ENCODE measurements around the gene ZNF302.
A peak's percentile ranks its signal among the peaks of the same experiment; 100 is the strongest.
"Not testable (repeated sequence)": the region's sequence is repeated elsewhere in the genome, so short reads cannot be mapped to it uniquely, and the experiment has no call there.

ZNF302 gene

DNA sequence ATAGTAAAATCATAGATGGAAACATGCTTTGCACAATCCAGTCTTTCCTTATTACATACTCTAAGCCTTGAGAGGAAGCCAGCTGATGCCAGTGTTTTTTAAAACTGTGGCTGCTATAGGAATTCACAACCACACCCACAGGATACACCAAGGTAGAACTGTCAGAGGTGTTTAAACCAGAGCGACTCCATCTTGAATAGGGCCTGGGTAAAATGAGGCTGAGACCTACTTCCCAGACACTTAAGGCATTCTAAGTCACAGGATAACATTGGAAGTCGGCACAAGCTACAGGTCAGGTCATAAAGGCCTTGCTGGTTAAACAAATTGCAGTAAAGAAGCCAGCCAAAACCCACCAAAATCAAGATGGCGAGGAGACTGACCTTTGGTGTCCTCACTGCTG, 2.2 kb upstream of the ZNF302 start:
- no peak for DNase-seq

DNA sequence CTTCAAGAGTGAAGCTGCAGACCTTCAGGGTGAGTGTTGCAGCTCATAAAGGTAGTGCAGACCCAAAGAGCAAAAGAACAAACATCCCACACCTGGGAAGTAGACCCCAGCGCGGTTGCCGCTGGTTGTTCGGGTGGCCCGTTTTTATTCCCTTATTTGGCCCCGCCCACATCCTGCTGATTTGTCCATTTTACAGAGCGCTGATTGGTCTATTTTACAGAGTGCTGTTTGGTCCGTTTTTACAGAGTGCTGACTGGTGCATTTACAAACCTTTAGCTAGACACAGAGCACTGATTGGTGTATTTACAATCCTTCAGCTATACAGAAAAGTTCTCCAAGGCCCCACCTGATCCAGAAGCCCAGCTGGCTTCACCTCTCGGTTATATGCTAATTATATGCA, 1.6 kb upstream of the ZNF302 start:
- no peak for DNase-seq

DNA sequence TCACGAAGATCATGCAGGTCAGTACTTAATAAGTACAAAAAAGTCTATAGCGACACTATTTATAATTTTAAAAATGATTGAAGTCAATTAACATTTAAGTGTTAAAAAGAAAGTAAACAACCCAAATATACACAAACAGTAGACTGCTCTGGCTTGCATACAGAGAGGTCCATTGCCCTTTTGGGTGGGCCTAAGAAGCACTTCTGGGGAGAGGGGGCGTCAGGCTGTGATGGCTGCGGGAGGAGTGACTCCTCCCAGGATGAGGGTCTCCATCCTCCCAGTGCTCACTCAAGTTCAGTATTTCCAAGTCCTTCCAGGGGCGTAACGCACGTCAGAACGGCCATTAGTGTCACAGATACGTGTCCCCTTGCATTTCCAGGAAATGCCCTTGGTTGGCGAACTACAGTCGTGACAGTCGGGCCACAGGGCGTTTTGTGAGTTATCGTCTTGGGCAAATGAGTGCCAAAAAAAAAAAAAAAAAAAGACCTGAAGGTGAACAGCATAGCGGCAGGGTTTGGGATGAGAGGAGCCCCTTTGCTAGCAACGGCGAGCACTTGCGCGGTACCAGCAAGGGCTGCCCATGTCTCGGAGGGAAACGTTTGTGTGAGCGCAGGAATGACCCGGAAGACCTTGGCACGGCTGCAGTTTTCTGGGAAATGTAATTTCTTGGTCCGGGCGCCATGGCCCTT, 637 bp upstream of the ZNF302 start, which contains the start of gene SCGB2B2:
Gene SCGB2B2, minus strand, starts transcription at position 463 of the 689 bp plus-strand sequence. CDS start 82,596 bp downstream, outside the sequence.
- DNase-seq = peak; percentile 86

DNA sequence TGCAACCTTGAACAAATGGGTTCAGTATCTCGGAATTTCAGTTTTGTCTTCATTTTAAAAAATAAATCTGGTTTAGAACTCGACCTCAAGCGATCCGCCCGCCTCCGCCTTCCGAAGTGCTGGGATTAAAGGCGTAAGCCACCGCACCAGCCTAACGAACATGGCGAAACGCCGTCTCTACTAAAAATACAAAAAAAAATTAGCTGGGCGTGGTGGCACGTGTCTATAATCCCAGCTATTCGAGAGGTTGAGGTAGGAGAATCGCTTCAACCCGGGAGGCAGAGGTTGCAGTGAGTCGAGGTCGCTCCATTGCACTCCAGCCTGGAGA, 571 bp downstream of the ZNF302 start:
- no peak for DNase-seq

DNA sequence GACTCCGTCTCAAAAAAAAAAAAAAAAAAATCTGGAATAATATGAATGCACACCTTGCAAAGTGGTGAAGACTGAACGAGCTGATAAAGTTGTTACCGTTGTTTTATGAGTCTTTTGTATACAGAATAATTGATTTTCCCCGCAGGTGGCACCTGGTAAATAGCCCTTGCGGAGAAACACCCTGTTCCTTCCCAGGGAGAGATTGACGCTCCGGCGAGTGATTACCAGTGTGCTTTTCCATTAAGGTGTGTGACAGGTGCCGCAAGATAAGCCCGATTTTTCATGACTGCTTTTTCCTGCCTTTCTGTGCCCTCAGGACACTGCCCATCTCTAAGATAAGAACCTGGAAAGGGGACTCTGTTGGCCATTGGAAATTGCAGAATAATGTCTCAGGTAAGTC, 943 bp downstream of the ZNF302 start:
- DNase-seq = no peak

DNA sequence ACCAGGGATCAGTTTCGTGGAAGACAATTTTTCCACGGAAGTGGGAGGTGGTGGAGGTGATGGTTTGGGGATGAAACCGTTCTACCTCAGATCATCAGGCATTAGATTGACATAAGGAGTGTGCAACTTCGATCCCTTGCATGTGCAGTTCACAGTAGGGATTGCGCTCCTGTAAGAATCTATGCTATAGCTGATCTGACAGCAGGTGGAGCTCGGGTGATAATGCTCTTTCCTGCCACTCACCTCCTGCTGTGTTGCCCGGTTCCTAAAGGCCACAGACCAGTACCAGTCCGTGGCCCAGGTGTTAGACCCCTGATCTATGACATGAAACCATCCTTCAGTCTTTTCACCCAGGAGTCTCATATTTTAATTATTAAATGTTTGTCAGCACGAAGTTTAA, 4.0 kb downstream of the ZNF302 start:
- DNase-seq = no peak

DNA sequence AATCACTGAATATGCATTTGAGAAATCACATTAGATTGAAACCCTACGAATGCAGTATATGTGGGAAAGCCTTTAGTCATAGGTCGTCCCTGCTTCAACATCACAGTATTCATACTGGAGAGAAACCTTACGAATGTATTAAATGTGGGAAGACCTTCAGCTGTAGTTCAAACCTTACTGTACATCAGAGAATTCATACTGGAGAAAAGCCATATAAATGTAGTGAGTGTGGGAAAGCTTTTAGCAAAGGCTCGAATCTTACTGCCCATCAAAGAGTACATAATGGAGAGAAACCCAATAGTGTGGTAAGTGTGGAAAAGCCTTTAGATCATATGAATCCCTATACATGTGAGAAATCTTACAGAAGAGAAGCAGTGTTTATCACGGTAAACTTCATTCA, 7.8 kb downstream of the ZNF302 start:
- not testable (repeated sequence) for DNase-seq

DNA sequence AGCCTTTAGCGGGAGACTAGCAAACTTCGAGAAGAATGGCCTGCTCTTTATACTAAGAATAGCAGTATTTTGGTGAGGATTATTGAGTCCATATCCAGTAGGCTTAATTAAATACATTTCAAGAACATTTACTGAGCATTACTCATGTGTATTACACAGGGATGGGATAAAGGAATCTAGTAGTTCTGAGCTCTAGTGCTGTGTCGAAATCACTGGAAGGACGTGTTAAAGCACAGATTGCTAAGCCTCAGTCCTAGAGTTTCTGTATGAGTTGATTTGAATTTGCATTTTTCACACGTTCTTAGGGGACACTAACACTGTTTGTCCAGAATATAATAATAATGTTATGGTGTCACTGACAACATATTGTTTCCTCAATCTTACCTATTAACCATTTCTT, 9.0 kb downstream of the ZNF302 start:
- DNase-seq = no peak

DNA sequence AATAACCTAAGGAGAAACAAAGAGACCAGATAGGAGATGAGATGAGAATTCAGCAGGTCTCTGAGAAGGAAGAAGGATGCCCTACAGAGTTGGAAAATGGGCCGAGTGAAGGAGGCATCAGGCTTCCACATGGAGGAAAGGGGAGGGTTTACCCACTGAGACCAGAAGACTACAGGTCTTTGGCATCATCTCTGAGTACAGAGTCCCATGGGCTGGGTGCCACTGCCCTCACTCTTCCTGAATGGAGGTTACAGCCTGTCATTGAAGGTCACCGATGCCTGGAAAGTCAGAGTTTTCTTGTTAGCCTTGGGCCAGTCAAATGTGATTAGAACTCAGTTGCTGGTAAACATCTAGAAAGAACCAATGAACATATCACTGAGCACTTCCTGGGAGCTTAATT, 9.9 kb downstream of the ZNF302 start:
- DNase-seq = no peak

DNA sequence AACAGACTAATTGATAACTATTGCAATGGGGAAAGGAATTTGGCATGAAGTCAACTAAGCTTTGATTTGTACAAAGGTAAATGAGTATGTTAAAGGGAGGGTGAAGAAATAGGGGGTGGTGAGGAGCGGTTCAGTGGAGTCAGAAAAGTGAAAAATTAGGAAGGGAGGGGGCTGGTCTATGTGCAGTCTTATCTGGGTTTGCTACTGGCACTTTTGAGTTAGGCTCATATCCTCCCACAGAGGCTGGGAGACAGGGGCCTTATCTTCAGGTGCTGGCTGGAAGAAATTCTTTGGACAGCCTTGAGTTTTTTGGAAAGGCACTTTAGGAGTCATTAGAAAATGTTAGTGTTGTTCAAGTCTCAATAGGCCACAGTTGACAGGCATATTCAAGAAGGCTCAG, 11.1 kb downstream of the ZNF302 start:
- DNase-seq = no peak

DNA sequence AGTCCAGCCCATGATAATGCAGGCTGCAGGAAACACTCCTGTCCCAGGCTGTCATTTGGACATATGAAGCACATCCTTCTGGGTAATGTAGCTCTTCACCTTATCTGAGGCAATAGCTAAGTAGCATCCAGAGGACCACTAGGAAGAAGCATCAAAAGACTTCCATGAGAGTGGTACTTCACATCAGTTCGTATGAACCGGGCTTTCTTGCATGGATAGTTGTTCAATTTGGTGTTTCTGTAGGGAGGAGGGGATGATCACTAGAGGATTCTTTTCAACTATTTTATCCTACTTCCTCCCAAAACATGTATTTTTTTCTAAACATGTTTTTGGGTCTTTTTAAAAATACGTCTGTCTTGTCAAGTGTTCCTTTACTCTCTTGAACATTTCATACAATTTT, 12.9 kb downstream of the ZNF302 start:
- DNase-seq = no peak

DNA sequence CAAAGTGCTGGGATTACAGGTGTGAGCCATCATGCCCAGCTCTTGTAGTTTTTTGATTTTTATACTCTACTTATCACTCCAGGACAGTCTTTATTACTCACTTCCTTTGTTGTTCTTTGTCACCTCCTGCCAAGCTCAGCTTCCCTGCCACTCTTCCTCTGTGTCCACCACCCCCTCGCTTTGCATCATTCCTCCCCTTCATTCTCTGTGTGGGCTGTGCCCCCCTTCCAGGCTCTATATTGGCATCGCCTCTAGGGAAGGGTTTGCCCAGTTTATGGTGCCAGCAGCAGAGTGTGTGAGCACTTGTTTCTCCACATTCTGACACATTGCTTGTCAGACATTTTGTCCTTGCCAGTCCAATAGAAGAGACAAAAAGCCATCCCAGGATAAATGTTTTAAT, 15.1 kb downstream of the ZNF302 start:
- DNase-seq = no peak

DNA sequence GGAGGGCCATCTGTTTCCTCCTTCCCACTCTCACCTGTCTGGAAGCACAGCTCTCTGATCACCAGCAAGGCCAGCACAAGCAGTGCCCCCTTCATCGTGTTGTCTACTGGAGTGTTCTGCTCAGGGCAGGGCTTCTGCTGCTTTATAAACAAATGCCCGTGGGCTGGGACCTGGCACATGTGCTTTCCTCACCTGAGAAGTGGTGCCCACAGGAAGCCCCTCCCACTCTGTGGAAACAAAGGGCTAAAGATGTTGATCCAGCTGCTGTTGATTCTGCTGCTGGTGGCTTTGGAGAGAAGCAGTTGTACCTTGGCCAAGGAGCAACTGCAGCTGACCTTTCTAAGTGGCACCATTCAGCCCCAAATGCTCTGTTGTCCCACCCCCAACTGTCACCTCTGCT, 30.2 kb downstream of the ZNF302 start:
- DNase-seq = peak; percentile 10

DNA sequence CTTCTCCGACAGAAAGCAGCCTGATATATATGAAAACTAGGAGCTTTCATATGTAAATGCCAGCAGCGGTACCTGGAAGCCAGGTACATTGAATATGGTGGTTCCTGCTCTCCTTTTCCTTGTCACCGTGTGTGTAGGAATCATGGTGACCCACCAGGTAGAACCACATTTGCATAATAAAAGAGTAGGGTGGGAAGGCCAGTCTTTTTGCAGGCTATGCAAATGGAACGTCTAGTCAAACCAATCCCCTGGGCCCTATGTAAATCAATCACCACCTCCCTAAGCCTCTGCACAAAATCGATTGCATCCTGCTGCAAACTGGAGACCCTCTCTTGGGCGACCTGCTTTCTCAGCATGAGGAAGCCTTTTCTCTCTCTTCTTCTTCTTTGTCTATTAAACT, 34.4 kb downstream of the ZNF302 start:
- no peak for DNase-seq

DNA sequence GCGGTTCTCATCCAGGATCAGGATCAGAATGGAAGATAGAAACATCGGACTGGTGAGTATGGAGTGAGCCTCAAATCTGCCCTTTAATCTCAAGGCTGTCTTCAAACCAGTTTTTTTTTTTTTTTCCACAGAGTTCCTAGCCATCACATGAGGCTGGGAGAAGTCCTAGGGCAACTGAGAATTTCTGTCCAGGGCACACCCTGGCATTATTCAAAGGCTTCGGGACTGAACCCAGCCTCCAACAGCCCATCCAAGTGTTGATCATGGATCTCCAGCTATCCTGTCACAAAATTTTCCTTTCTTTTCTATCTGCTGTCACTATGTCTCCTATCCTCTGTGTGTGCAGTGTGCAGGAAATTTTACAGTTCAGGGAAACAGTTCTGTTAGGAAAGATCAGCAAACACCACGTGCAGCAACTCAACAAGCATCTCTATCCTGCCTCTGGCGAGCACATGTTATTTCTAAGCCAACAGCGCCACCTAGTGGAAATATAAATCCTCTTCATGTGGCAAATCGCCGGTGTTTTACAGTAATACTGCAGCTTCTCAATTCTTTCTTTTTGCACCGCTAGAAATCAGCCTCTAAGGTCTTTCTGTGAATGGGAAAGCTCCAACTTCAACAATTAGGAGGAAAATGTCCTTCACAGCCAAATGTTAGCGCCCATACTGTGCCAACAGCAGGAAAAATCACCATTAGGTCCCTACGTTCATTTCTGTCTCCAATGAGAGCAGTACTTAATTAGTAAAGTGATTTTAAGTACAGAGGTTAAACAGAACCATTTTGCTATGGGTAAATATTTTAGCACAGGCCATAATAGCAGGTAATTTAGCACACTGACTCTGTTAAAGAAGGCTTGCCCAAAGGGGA, 35.1 kb downstream of the ZNF302 start:
- DNase-seq = peak; percentile 48

DNA sequence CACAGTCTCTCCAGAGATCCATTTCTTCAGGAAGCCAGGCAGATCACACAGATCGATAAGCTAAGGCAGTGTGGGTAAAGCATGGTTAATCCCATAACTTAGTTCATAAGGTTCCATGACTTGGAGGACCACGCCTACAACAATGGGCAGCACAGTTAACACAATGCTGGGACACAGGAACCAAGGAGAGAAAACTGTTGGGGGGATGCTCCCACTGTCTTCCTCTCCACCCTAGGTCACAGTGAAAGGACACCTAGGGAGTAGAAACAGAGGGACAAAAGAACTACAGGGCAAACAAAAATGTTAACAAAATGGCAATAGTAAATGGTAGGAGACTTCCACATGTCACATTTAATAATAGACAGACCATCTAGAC, 35.8 kb downstream of the ZNF302 start:
- DNase-seq = no peak

DNA sequence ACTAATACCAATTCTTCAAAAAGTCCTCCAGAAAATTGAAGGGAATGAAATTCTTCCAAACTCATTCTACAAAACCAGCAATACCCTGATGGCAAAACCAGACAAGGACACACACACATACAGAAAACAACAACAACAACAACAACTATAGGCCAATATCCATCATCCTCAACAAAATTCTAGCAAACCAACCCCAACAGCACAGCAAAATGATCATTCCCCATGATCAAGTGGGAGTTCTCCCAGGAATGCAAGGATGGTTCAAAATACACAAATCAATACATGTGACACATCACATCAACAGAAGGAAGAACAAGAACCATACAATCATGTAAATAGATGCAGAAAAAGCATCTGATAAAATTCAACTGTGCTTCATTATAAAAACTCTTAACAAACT, 37.9 kb downstream of the ZNF302 start:
- DNase-seq = no peak

DNA sequence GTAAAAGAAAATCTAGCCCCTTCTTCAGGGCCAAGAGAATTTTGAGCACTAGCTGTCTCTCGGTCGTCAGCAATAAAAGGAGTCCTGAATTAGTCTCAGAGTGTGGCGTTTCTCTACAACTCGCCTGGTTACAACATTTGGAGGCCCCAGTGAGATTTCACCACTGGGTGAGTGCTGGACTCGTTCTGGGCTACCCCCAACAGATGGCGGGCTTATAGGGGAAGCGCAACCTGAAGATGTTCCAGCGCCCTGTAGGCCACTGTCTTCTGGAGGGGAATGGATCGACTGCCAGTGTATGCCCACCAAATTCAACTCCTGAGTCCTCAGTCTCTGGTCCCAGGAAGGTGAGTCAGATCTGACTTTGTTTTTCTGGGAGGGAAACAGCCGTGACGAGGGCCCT, 44.9 kb downstream of the ZNF302 start:
- no peak for DNase-seq

DNA sequence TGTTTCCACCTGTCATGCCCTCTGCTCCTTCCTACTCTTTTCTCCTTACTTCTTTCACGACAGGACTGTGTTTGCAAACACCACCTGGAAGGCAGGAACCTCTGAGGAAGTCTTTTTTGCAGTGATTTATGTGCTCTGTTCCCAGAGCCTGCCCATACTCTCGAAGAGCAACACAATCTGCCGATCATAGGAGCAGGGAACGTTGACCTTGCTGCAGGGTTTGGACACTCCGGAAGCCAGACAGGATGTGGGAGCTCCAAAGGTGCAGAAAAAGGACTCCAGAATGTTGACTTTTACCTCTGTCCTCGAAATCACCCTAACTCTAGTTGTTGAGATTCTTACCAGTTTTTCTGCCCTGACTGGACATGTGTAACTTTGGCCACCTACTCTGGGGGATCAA, 47.9 kb downstream of the ZNF302 start:
- DNase-seq = no peak

DNA sequence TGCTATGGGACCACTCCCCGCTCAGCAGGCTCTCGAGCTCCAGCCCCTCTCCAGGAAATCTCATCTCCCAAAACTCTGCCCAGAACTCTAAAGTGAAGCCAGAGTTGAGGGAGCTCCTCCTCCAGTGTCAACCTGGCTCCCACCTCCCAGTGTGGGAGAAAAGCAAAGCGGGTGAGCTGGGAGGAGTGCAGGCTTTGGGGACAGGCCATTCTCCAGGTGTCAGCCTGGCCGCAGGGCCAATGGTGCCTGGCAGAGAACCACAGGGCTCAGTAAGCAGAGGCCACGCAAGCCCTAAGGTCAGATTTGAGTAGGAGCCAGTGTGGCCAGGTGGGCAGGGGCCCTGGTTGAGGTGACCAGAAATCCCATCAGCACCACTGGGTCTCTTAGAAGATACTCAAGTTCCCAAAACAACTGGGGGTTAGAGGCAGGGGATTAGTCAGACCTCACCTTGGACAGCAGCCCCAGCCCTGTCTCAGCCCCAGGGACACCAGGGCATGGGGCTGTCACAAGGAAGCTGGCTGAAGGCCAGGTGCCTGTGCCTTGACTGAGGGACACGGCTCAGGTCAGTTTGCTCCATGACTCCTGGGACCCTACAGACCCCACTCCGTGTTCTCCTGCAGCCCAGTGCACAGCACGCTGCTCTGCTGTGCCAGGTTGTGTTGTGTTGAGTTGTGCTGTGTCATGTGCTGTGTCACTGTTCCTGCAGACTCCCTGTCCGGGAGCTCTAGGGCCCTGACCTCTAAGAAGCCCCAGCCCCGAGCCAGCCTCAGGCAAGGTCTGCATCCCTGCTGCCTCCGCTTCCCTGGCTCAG, 53.7 kb downstream of the ZNF302 start:
- no peak for DNase-seq

DNA sequence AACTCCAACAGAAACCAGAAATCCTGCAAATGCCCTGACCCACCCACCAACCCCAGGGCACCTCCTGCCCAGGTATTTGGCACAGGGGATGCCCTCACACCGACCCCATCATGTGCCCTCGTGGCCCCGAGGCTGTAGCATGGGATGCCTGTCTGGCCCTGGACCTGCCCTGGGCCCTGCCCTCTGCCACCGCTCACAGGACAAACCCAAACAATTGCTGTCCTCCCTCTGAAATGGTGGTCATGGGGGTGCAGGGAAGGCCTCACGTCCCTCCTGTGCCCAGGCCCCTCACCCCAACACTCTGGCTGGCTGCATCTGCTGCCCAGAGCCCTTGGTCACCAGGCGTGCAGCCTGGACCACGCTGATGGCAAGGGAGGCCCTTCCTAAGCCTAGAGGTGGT, 54.5 kb downstream of the ZNF302 start:
- no peak for DNase-seq

DNA sequence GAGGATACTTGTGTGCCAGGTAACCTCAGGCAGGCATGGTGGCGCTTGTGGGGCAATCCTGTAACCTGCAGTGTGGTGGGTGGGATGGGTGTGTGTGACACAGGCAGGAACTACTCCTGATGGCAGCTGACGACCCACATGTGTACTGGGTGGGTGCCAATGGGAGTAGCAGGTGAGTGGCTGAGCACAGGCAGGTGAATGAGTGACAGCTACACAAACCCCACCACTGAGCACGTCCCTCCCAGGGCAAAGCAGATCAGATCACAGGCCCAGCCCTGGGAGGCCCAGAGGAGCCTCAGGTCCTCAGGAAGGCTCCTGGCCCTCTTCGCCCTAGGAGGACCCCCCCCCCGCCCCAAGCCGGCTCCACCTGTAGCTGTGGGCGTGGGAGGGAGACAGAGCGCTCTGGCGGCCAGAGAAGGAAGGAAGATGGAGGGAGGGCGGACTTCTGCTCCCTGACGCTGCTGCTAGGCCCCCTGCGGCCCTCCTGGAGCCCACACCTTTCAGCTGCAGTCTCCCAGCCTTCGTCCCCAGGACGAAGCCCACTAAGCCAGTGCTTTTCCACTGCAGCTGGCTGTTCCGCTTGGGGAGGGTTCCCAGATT, 55.2 kb downstream of the ZNF302 start:
- no peak for DNase-seq

DNA sequence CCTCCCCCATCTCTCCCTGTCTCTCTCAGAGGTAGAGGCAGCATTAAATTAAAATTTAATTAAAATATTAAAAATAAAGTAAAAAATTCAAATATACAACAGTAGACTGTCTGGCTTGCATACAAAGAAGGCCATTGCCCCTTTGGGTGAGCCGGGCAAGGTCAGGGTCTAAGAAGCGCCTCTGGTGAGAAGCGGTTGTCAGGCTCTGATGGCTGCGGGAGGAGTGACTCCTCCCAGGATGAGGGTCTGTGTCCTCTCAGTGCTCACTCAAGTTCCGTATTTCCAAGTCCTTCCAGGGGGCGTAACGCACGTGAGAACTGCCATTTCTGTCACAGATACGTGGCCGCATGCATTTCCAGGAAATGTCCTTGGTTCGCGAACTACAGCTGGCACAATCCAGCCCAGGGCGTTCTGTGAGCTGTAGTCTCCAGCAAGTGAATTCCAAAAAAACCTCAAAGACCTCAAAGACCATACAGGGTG, 55.8 kb downstream of the ZNF302 start:
- DNase-seq = no peak
